Sigmoid colon (tissue), 4 donors: Measurements from ENCODE around the gene STK39.

ENCODE experiments used
- CTCF ChIP-seq, 4 experiments: fragments of 450-650 bp in 3 of 4; fragments of 200-600 bp in 1 of 4; IDR thresholded peaks; one replicate each; pipeline ENCODE4 v1.5.1; 2016 to 2019; ENCODE audit warnings: antibody characterized with exemption in 4 of 4, mild to moderate bottlenecking in 3 of 4, moderate library complexity in 2 of 4
- POLR2AphosphoS5 ChIP-seq, 4 donors: sonication (generic); formaldehyde crosslinking; IDR thresholded peaks; one replicate each; pipeline ENCODE4 v1.6.1; 2017; ENCODE audit warnings: antibody characterized with exemption in 4 of 4

DNA sequence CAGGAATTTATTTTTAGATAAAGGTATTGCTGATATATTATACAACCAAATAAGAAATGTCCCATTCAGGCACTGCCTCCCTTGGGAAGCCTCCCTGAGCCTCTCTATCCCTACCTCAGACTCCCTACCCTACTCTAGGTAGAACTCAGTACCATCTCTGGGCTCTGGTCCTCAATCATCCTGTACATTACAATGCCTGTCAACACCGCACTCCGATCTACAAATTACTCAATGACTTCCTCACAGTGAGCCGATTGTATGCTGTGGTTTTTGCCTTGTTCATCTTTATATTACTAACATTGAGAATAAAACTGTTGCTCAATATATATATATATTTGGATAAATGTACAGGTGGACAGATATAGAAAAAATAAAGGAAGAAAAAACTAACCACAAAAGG, 207.5 kb downstream of the STK39 start:
- TF ChIP-seq CTCF (IDR thresholded peaks at IDR 0.05) (no peak), POLR2AphosphoS5 (IDR thresholded peaks at IDR 0.05) (no peak)
